ENCODE results near the gene KRT3.

KRT3 gene

GRCh38 chr12:52791271-52792184 lies 4.4 kb downstream of the KRT3 start:
- no peaks in the 10 kb centered on the region for H3K9me3 ChIP-seq (ENCODE audit: control insufficient read depth, insufficient read depth, low read depth, low read length)
- CTCF ChIA-PET: interaction anchor here (0.5 to 0.9 kb wide), 4 partner anchors 88 to 664 kb away, joined by 3 to 4 read pairs (median 4); partner anchors contain the start of gene KRT77
- POLR2A ChIA-PET: no interaction called here
- no peaks in the 10 kb centered on the region for H3K36me3 ChIP-seq (ENCODE audit: control insufficient read depth in 2 of 2, insufficient read depth in 1 of 2, low read length in 2 of 2)
- no peak overlapping the region for H3K4me3 ChIP-seq (ENCODE audit: low read depth, low read length)
- H3K4me1 ChIP-seq (ENCODE audit: control insufficient read depth, insufficient read depth, low read length): no peaks in the 10 kb centered on the region; the same call in 1 of the 2 replicates
- TF ChIP-seq, protein P1, sequence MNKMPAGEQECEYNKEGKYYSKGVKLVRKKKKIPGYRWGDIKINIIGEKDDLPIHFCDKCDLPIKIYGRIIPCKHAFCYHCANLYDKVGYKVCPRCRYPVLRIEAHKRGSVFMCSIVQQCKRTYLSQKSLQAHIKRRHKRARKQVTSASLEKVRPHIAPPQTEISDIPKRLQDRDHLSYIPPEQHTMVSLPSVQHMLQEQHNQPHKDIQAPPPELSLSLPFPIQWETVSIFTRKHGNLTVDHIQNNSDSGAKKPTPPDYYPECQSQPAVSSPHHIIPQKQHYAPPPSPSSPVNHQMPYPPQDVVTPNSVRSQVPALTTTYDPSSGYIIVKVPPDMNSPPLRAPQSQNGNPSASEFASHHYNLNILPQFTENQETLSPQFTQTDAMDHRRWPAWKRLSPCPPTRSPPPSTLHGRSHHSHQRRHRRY (tag by site-specific recombination; IDR thresholded peaks at IDR 0.05): no peak
- TF ChIP-seq ZNF629 (tag by site-specific recombination; IDR thresholded peaks at IDR 0.05) (no peak), MZF1 (tag by site-specific recombination; IDR thresholded peaks at IDR 0.05; ENCODE audit: borderline replicate concordance) (no peak), ZNF701 (tag by site-specific recombination; IDR thresholded peaks at IDR 0.05) (no peak), KLF1 (tag by site-specific recombination; IDR thresholded peaks at IDR 0.05) (no peak), ZXDB (tag by site-specific recombination; IDR thresholded peaks at IDR 0.05) (no peak), ZNF76 (tag by site-specific recombination; IDR thresholded peaks at IDR 0.05; ENCODE audit: borderline replicate concordance, low read depth) (no peak), SCRT1 (tag by site-specific recombination; IDR thresholded peaks at IDR 0.05; ENCODE audit: borderline replicate concordance) (no peak), GLI4 (tag by site-specific recombination; IDR thresholded peaks at IDR 0.05) (no peak), ZNF214 (tag by site-specific recombination; IDR thresholded peaks at IDR 0.05; ENCODE audit: borderline replicate concordance) (no peak), HOXC10 (CRISPR knock-in tag; IDR thresholded peaks at IDR 0.05) (no peak), ZNF292 (tag by site-specific recombination; IDR thresholded peaks at IDR 0.05; ENCODE audit: borderline replicate concordance, low read depth) (no peak)
- TF ChIP-seq, protein P2, sequence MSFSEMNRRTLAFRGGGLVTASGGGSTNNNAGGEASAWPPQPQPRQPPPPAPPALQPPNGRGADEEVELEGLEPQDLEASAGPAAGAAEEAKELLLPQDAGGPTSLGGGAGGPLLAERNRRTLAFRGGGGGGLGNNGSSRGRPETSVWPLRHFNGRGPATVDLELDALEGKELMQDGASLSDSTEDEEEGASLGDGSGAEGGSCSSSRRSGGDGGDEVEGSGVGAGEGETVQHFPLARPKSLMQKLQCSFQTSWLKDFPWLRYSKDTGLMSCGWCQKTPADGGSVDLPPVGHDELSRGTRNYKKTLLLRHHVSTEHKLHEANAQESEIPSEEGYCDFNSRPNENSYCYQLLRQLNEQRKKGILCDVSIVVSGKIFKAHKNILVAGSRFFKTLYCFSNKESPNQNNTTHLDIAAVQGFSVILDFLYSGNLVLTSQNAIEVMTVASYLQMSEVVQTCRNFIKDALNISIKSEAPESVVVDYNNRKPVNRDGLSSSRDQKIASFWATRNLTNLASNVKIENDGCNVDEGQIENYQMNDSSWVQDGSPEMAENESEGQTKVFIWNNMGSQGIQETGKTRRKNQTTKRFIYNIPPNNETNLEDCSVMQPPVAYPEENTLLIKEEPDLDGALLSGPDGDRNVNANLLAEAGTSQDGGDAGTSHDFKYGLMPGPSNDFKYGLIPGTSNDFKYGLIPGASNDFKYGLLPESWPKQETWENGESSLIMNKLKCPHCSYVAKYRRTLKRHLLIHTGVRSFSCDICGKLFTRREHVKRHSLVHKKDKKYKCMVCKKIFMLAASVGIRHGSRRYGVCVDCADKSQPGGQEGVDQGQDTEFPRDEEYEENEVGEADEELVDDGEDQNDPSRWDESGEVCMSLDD (tag by site-specific recombination; IDR thresholded peaks at IDR 0.05): no peak
- H3K27ac ChIP-seq (ENCODE audit: extremely low read depth, low read depth, low read length): no peak overlapping the region

DNA sequence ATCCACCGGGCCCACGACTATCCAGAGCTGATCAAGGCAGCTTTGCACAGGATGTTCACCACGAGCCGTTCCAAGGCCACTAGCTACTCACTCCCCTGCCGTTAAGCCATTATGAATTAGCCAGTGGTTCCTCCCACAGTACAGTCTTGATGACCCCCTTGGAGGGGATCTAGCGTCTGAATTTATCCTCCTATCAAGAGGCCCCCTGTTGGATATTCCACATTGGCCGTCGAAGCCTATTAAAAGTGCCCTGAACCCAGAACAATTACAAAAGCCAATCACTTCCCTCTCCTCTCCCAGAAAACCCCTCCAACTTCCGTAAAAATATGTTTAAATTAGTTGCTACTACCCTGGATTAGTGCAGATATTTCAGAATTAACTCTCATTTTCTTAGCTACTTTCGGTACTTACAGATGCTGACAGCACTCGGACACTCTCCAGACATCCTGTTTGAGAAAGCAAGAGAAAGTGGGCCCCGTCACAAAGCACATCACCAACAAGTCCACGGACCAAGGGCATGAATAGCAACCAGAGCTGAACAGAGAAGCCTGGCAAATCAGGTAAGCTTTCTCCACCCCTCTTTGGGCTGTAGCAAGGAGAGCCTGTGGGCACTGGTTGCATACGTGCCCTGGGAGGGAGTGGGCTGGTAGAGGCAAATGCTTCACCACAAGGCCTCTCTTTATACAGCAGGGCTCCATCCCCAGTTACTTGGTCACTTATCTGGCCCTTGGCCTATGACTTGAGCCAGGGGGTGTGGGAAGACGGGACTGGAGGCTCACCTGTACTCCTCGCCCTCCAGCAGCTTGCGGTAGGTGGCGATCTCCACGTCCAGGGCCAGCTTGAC lies 5.3 kb downstream of the KRT3 start:
- no peak overlapping the region for H3K4me3 ChIP-seq (ENCODE audit: low read depth, low read length)
- H3K27ac ChIP-seq (ENCODE audit: extremely low read depth, low read depth, low read length): no peak overlapping the region
- TF ChIP-seq ZNF16 (tag by site-specific recombination; IDR thresholded peaks at IDR 0.05; ENCODE audit: low read depth): no peak
- TF ChIP-seq ZNF664 (tag by site-specific recombination; IDR thresholded peaks at IDR 0.05): 0 out of 2 replicates have a peak, but pooled peaks have one; percentile 46
- POLR2A ChIA-PET: no interaction called here
- CTCF ChIA-PET: interaction anchor here (0.5 to 1.2 kb wide), 4 partner anchors 9 to 663 kb away, joined by 3 to 4 read pairs (median 4); partner anchors contain the start of gene KRT77
- H3K9me3 ChIP-seq (ENCODE audit: control insufficient read depth, insufficient read depth, low read depth, low read length): no peaks in the 10 kb centered on the region
- H3K36me3 ChIP-seq (ENCODE audit: control insufficient read depth in 2 of 2, insufficient read depth in 1 of 2, low read length in 2 of 2): no peaks in the 10 kb centered on the region
- H3K4me1 ChIP-seq (ENCODE audit: control insufficient read depth, insufficient read depth, low read length): no peaks in the 10 kb centered on the region; the same call in 1 of the 2 replicates
